ENCODE data around the gene FFAR3. TPM values are rescaled to one million over a fixed set of nuclear protein-coding genes. Genes with fewer than 3 reads are reported as not detected.

The FFAR3 gene
- total RNA-seq, 1 donor from 2014 or later: not detected

GRCh38 chr19:35337097-35337983 is 20.9 kb upstream of the FFAR3 start:
- DNase-seq (ENCODE audit: low spot score): no peak
- no peak overlapping the region for H3K27ac Mint-ChIP-seq (ENCODE audit: unreplicated experiment)

GRCh38 chr19:35337984-35338296 is 20.3 kb upstream of the FFAR3 start:
- Mint-ChIP-seq H3K9me3 (ENCODE audit: unreplicated experiment) (no peaks in the 10 kb centered on the region), H3K27ac (ENCODE audit: unreplicated experiment) (no peak overlapping the region), H3K4me3 (ENCODE audit: unreplicated experiment) (no peak overlapping the region), H3K27me3 (ENCODE audit: unreplicated experiment) (no peaks in the 10 kb centered on the region), H3K4me1 (ENCODE audit: unreplicated experiment) (no peaks in the 10 kb centered on the region), H3K36me3 (ENCODE audit: low read depth, unreplicated experiment) (no peaks in the 10 kb centered on the region)
- DNase-seq (ENCODE audit: low spot score): no peak
- TF ChIP-seq CTCF (IDR thresholded peaks at IDR 0.05; ENCODE audit: unreplicated experiment): no peak

More at GRCh38 chr19:35337097-35337983, 20.9 kb upstream of the FFAR3 start:
- H3K36me3 Mint-ChIP-seq (ENCODE audit: low read depth, unreplicated experiment): no peaks in the 10 kb centered on the region
- no peak overlapping the region for H3K4me3 Mint-ChIP-seq (ENCODE audit: unreplicated experiment)
- H3K4me1 Mint-ChIP-seq (ENCODE audit: unreplicated experiment): no peaks in the 10 kb centered on the region
- no peaks in the 10 kb centered on the region for H3K9me3 Mint-ChIP-seq (ENCODE audit: unreplicated experiment)
- no peak for TF ChIP-seq CTCF (IDR thresholded peaks at IDR 0.05; ENCODE audit: unreplicated experiment)
- no peaks in the 10 kb centered on the region for H3K27me3 Mint-ChIP-seq (ENCODE audit: unreplicated experiment)

- H3K9me3 Mint-ChIP-seq (ENCODE audit: unreplicated experiment): no peaks in the 10 kb centered on the region
- H3K4me3 Mint-ChIP-seq (ENCODE audit: unreplicated experiment): no peak overlapping the region
- TF ChIP-seq CTCF (IDR thresholded peaks at IDR 0.05; ENCODE audit: unreplicated experiment): no peak
Observed at GRCh38 chr19:35340431-35340830, 17.8 kb upstream of the FFAR3 start.

GRCh38 chr19:35341006-35341405 is 17.3 kb upstream of the FFAR3 start:
- Mint-ChIP-seq H3K27me3 (ENCODE audit: unreplicated experiment) (peaks cover 4% of the 10 kb centered on the region), H3K9me3 (ENCODE audit: unreplicated experiment) (no peaks in the 10 kb centered on the region), H3K4me1 (ENCODE audit: unreplicated experiment) (no peaks in the 10 kb centered on the region), H3K36me3 (ENCODE audit: low read depth, unreplicated experiment) (no peaks in the 10 kb centered on the region), H3K27ac (ENCODE audit: unreplicated experiment) (no peak overlapping the region), H3K4me3 (ENCODE audit: unreplicated experiment) (no peak overlapping the region)
- no peak for TF ChIP-seq CTCF (IDR thresholded peaks at IDR 0.05; ENCODE audit: unreplicated experiment)
- no peak for DNase-seq (ENCODE audit: low spot score)

More at GRCh38 chr19:35340431-35340830, 17.8 kb upstream of the FFAR3 start:
- Mint-ChIP-seq H3K27ac (ENCODE audit: unreplicated experiment) (no peak overlapping the region), H3K27me3 (ENCODE audit: unreplicated experiment) (peaks cover 4% of the 10 kb centered on the region), H3K36me3 (ENCODE audit: low read depth, unreplicated experiment) (no peaks in the 10 kb centered on the region), H3K4me1 (ENCODE audit: unreplicated experiment) (no peaks in the 10 kb centered on the region)
- no peak for DNase-seq (ENCODE audit: low spot score)

- no peaks in the 10 kb centered on the region for H3K4me1 Mint-ChIP-seq (ENCODE audit: unreplicated experiment)
- no peak overlapping the region for H3K27ac Mint-ChIP-seq (ENCODE audit: unreplicated experiment)
- peaks cover 4% of the 10 kb centered on the region for H3K27me3 Mint-ChIP-seq (ENCODE audit: unreplicated experiment)
Observed at GRCh38 chr19:35341565-35342225, 16.6 kb upstream of the FFAR3 start.

More at GRCh38 chr19:35341565-35342225, 16.6 kb upstream of the FFAR3 start:
- no peak for TF ChIP-seq CTCF (IDR thresholded peaks at IDR 0.05; ENCODE audit: unreplicated experiment)
- no peaks in the 10 kb centered on the region for H3K36me3 Mint-ChIP-seq (ENCODE audit: low read depth, unreplicated experiment)
- no peak for DNase-seq (ENCODE audit: low spot score)
- no peaks in the 10 kb centered on the region for H3K9me3 Mint-ChIP-seq (ENCODE audit: unreplicated experiment)
- no peak overlapping the region for H3K4me3 Mint-ChIP-seq (ENCODE audit: unreplicated experiment)

Measured in endothelial cell (in vitro differentiated cells).